GM21737 (cell line): Measurements from ENCODE around the gene CLEC1A.
"Not testable (repeated sequence)": the region's sequence is repeated elsewhere in the genome, so short reads cannot be mapped to it uniquely, and the experiment has no call there.

Experiments used
- ATAC-seq: cut with Tn5 transposase; IDR thresholded peaks from one replicate; pipeline ENCODE4 v1.9.1; 2021; ENCODE audit warnings: mild to moderate bottlenecking, moderate library complexity; ENCODE audit not compliant: unreplicated experiment

The CLEC1A gene

GRCh38 chr12:10052193-10052913 is 46.4 kb downstream of the CLEC1A start:
- ATAC-seq, result no peak

DNA sequence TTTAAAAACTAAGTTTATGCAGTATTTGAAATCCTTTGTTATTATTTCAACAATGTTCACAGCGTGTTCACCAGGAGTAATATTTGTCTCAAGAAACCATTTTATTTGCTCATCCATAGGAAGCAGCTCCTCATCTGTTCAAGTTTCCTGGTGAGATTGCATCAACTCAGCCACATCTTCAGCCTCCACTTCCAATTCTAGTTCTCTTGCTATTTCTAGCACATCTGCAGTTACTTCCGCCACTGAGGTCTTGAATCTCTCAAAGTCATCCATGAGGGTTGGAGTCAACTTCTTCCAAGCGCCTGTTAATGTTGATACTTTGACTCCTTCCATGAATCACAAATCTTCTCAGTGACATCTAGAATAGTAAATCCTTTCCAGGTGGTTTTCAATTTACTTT is 50.3 kb downstream of the CLEC1A start:
- no peak for ATAC-seq

GRCh38 chr12:10042167-10042566 is 56.6 kb downstream of the CLEC1A start:
- no peak for ATAC-seq

GRCh38 chr12:10033783-10034545 is 64.8 kb downstream of the CLEC1A start:
- no peak for ATAC-seq

DNA sequence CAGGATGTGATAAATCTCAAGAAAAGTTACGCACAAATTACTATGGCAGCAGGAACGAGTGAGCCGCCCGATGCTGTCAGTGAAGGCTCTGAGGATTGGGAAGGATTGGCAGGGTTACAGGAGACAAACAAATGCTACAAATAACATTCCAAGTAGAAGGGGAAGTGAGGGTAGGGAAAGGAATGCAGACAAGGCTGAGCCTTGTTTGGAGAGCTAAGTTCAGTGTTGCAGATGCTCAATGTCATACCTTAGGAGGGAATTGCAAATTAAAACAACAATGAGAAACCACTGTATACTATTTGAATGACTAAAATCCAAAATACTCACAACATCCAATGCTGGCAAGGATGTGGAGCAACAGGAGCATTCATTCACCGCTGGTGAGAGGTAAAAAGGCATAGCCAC is 67.0 kb downstream of the CLEC1A start:
- no peak for ATAC-seq

DNA sequence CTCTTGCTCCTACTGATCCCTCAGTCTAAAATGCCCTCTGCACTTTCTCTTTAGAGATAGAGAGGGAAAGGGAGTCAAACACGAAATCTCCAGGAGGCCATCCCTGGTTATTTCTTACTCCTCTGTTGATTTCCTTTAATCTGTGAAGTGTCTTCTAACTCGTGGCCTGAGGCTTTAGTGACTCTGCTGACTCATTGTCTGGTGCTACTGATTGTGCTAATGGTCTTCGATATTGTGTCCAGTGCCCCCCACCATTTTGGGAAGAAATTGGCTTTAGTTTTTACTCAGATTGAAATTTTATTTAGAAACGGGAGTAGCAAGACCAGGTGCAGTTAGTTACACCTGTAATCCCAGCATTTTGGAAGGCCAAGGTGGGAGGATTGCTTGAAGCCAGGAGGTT is 67.5 kb downstream of the CLEC1A start:
- no peak for ATAC-seq

- no peak for ATAC-seq
Observed at GRCh38 chr12:10030446-10030845, 68.3 kb downstream of the CLEC1A start, which contains the start of gene CLEC9A. Gene CLEC9A (plus strand): TSS chr12:10030682. CDS start chr12:10052688, 22,006 bp downstream.

GRCh38 chr12:10027721-10028120 is 71.1 kb downstream of the CLEC1A start:
- no peak for ATAC-seq

DNA sequence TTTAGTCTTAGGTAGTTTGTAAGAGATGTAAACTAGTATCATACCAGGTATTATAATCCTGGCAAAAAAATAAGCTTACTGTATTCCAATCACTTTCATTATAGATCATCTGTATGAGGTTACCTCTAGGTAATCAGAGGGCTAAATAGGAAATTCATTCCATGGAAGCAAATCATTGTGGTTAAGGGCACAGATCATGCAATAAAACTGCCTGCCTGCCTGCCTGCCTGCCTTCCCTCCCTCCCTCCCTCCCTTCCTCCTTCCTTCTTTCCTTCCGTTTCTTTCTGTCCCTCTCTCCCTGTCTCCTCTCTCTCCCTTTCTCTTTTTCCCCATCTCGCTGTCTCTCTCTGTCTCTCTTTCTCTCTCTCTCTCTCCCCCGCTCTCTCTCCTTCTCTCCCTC is 71.5 kb downstream of the CLEC1A start:
- ATAC-seq, result no peak

- not testable (repeated sequence) for ATAC-seq
Observed at GRCh38 chr12:10026666-10027065, 72.1 kb downstream of the CLEC1A start.

- no peak for ATAC-seq
Observed at GRCh38 chr12:10025236-10025635, 73.5 kb downstream of the CLEC1A start.

- no peak for ATAC-seq
Observed at GRCh38 chr12:10021342-10021741, 77.4 kb downstream of the CLEC1A start.
